ENCODE measurements around the gene ZCCHC14.

- TF ChIP-seq EP300 (IDR thresholded peaks at IDR 0.05) (no peak), POLR2A (IDR thresholded peaks at IDR 0.05; ENCODE audit: low read depth) (no peak), POLR2AphosphoS5 (IDR thresholded peaks at IDR 0.05) (no peak)
- TF ChIP-seq, protein P1, sequence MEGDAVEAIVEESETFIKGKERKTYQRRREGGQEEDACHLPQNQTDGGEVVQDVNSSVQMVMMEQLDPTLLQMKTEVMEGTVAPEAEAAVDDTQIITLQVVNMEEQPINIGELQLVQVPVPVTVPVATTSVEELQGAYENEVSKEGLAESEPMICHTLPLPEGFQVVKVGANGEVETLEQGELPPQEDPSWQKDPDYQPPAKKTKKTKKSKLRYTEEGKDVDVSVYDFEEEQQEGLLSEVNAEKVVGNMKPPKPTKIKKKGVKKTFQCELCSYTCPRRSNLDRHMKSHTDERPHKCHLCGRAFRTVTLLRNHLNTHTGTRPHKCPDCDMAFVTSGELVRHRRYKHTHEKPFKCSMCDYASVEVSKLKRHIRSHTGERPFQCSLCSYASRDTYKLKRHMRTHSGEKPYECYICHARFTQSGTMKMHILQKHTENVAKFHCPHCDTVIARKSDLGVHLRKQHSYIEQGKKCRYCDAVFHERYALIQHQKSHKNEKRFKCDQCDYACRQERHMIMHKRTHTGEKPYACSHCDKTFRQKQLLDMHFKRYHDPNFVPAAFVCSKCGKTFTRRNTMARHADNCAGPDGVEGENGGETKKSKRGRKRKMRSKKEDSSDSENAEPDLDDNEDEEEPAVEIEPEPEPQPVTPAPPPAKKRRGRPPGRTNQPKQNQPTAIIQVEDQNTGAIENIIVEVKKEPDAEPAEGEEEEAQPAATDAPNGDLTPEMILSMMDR (IDR thresholded peaks at IDR 0.05) = no peak
Measured at GRCh38 chr16:87492291-87492630, 563 bp downstream of the ZCCHC14 start.

Data from esophagus muscularis mucosa (tissue), 4 donors.